ENCODE results near the gene PRKCB.

PRKCB gene

DNA sequence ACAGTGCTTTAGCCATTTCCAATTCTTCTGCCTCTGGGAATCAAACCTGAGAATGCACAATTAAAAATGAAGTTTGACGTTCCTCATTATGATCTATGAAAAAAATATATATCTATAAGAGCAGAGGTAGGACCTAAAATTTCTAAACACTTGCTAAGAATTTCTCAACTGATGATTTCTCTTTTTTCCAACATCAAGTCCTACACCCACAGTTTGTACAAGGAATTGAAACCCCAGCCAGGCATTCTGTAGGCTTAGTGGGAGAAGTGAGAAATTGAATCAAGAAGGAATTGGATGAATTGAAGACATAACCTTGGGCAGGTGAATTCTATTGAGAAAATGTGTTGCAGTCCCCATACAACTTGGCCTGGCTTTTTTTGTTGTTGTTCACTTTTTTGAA is 423.0 kb downstream of the PRKCB start:
- TF ChIP-seq, protein P1, sequence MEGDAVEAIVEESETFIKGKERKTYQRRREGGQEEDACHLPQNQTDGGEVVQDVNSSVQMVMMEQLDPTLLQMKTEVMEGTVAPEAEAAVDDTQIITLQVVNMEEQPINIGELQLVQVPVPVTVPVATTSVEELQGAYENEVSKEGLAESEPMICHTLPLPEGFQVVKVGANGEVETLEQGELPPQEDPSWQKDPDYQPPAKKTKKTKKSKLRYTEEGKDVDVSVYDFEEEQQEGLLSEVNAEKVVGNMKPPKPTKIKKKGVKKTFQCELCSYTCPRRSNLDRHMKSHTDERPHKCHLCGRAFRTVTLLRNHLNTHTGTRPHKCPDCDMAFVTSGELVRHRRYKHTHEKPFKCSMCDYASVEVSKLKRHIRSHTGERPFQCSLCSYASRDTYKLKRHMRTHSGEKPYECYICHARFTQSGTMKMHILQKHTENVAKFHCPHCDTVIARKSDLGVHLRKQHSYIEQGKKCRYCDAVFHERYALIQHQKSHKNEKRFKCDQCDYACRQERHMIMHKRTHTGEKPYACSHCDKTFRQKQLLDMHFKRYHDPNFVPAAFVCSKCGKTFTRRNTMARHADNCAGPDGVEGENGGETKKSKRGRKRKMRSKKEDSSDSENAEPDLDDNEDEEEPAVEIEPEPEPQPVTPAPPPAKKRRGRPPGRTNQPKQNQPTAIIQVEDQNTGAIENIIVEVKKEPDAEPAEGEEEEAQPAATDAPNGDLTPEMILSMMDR (IDR thresholded peaks at IDR 0.05): no peak
- no peaks in the 10 kb centered on the region for H3K36me3 ChIP-seq
- no peak overlapping the region for H3K4me3 ChIP-seq (ENCODE audit: low read depth in 1 of 2, low read length in 1 of 2)
- H3K9me3 ChIP-seq: no peaks in the 10 kb centered on the region
- H3K4me1 ChIP-seq (ENCODE audit: control insufficient read depth in 1 of 2, insufficient read depth in 1 of 2, low read depth in 1 of 2, low read length in 1 of 2): no peaks in the 10 kb centered on the region
- no peak overlapping the region for H3K27ac ChIP-seq
- H3K27me3 ChIP-seq: peaks cover 78% of the 10 kb centered on the region

DNA sequence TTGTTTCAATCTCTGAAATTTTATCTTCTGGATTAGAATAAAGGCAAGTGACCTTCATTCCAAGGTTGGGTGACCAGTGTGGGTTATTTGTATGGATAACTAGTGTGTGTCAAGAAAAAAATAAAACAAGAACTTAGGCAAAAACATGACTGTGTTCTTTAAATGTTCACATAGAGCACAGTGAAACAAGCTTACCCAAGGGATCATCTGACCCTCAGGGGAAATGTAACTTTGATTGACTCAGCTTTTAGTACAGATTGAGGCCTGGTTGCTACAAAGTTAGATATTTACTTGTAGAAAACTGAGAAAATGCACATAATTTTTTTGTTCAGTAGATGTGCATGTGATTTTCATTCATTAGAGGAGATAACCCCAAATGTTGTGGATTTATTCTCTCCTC is 427.0 kb downstream of the PRKCB start:
- TF ChIP-seq, protein P1 (IDR thresholded peaks at IDR 0.05): no peak
- H3K4me1 ChIP-seq (ENCODE audit: control insufficient read depth in 1 of 2, insufficient read depth in 1 of 2, low read depth in 1 of 2, low read length in 1 of 2): no peaks in the 10 kb centered on the region
- H3K27ac ChIP-seq: no peak overlapping the region
- no peaks in the 10 kb centered on the region for H3K36me3 ChIP-seq
- H3K27me3 ChIP-seq: peaks cover 39% of the 10 kb centered on the region
- no peak overlapping the region for H3K4me3 ChIP-seq (ENCODE audit: low read depth in 1 of 2, low read length in 1 of 2)
- H3K9me3 ChIP-seq: no peaks in the 10 kb centered on the region

All from neutrophil (primary cell).